ENCODE measurements around the gene XPNPEP3. TPM values are rescaled to one million over a fixed set of nuclear protein-coding genes. Genes with fewer than 3 reads are reported as not detected.

Gene XPNPEP3
- total RNA-seq (21.2 TPM in 2 replicates), polyA plus RNA-seq (12.3 and 14.6 TPM in 2 replicates), polyA minus RNA-seq (33.6 and 44.3 TPM in 2 replicates), Bru-seq, nascent RNA (percentile 68 among the genes with signal in this experiment), BruChase-seq, experiment 1, labeled RNA remaining after a 6-hour chase (percentile 77 among the genes with signal in this experiment), BruChase-seq, experiment 2, labeled RNA remaining after a 2-hour chase (percentile 62 among the genes with signal in this experiment)
- polyA plus RNA-seq (2011; cell fraction: cytosol; rRNA removed): 7.4 and 9.0 TPM in 2 replicates
- polyA plus RNA-seq (2011; cell fraction: nucleus; rRNA removed): 16.6 and 20.9 TPM in 2 replicates
- 3.9 and 5.1 TPM in 2 replicates for polyA plus RNA-seq (2012)
- 6.2 TPM for polyA minus RNA-seq (2011; cell fraction: cytosol; rRNA and poly(A)+ RNA removed)
- polyA minus RNA-seq (2011; cell fraction: nucleus; rRNA and poly(A)+ RNA removed): 19.3 and 26.4 TPM in 2 replicates
- long read RNA-seq, full-length matches to known transcripts: 8 of 19 reads
- long read RNA-seq, partial matches to known transcripts: 1 of 19 reads
- long read RNA-seq, other reads (novel, unspliced or antisense): 10 of 19 reads

DNA sequence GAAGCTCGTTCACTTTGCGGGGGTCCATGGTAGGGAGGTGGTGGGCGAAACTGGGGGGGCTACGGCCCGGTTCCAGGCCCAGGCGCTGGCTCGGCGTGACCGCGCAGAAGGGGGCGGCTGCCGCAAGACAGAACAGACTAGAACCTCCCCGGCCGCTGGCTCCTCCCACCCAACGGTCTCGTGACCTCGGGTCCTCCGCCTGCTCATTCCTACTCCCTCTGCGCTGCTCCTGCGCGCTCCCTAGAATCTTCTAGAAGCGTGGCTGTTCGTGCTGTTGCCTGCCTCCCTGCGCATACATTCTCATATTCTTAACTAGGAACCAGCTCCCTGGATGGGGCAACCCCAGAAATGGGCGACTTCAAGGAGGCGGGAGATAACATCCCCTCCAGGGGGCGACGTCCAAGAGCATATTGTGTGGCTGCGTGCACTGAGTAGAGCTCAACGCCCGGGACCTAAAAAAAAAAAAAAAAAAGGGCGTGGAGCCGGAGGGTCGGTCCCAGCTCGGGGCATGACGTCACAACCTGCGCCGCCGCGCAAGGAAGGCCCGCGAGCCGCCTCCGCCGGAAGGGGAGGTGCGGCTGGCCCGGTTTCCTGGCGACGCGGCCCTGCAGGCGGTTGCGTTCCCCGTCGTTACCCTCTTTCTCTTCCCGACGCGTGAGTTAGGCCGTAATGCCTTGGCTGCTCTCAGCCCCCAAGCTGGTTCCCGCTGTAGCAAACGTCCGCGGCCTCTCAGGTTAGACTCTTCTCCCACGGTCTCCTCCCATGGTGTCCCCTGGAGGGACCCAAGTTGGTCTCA is at the start of gene XPNPEP3, which contains the start of gene ST13:
XPNPEP3 (plus strand) TSS at position 636 of the 796 bp plus-strand sequence; CDS start at position 670, 34 bp downstream.
ST13 (minus strand) TSS at position 127 of the 796 bp plus-strand sequence; CDS start at position 28, 99 bp downstream.
- ChIA-PET CTCF (interaction anchor here (0.5 to 1.5 kb wide), 6 partner anchors 13 to 297 kb away, joined by 3 to 7 read pairs (median 3); partner anchors contain the start of gene SLC25A17), POLR2A (interaction anchor here (0.7 to 0.8 kb wide), 3 partner anchors 11 to 115 kb away, joined by 3 to 11 read pairs (median 4); no protein-coding TSS in a partner anchor)
- no peaks in the 10 kb centered on the region for H3K9me1 ChIP-seq (replicated peaks; ENCODE audit: control insufficient read depth, extremely low read depth, insufficient read depth, low read length)
- H3K9me3 ChIP-seq (replicated peaks; ENCODE audit: control insufficient read depth, insufficient read depth, low read length): no peaks in the 10 kb centered on the region
- intact Hi-C loops (cut with micrococcal nuclease) (loop anchor here (1.0 to 2.0 kb wide), 3 partner anchors 38 to 95 kb away; partner anchors contain the start of genes RBX1 and SLC25A17), dilution Hi-C loops (cut with MboI; ENCODE audit: extremely low pct_ligation_motif_present, low sequenced_read_pairs) (no loop called here)
- peaks cover 67% of the 10 kb centered on the region for H3K79me2 ChIP-seq (ENCODE audit: control insufficient read depth, insufficient read depth, low read length)
- FAIRE-seq (peak; percentile 92), DNase-seq (ENCODE audit: low read depth, low spot score) (peak; percentile 95)
- peak within 1 kb of the TSS; percentile 86 for H3K9ac ChIP-seq (replicated peaks; ENCODE audit: extremely low read depth, insufficient read depth, low read length)
- no TSS peak for BruUV-seq (replicated peaks)
- no peak for TF ChIP-seq JUN (IDR thresholded peaks at IDR 0.05; ENCODE audit: borderline replicate concordance, insufficient read depth, insufficient read length, low read depth)
- peak in 1 of 2 donors; percentile 27 for TF ChIP-seq CTCF (IDR thresholded peaks at IDR 0.05; ENCODE audit: extremely low read depth in 1 of 2, insufficient read depth in 1 of 2, low read depth in 1 of 2, low read length in 2 of 2)
- peak; percentile 91 for TF ChIP-seq POLR2AphosphoS5 (IDR thresholded peaks at IDR 0.05; ENCODE audit: insufficient read depth, low read depth, low read length)
- no peak for TF ChIP-seq MYC (IDR thresholded peaks at IDR 0.05; ENCODE audit: low read depth, low read length)
- no peak for TF ChIP-seq FOS (IDR thresholded peaks at IDR 0.05; ENCODE audit: borderline replicate concordance, insufficient read depth, low read length)
- no peak for TF ChIP-seq GATA2 (IDR thresholded peaks at IDR 0.05; ENCODE audit: insufficient read depth, insufficient read length, low read depth, low read length)
- no peak for TF ChIP-seq EZH2 (IDR thresholded peaks at IDR 0.05; ENCODE audit: borderline replicate concordance, low read depth, low read length, severe bottlenecking)
- TF ChIP-seq POLR2A (IDR thresholded peaks at IDR 0.05; ENCODE audit: low read depth, low read length): peak; percentile 76
- TF ChIP-seq, protein P1, sequence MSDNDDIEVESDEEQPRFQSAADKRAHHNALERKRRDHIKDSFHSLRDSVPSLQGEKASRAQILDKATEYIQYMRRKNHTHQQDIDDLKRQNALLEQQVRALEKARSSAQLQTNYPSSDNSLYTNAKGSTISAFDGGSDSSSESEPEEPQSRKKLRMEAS (IDR thresholded peaks at IDR 0.05; ENCODE audit: insufficient read depth, insufficient read length): peak; percentile 51
- H3K4me2 ChIP-seq (ENCODE audit: insufficient read depth, low read length): peak within 1 kb of the TSS; percentile 97
- H3K4me1 ChIP-seq (ENCODE audit: control insufficient read depth, extremely low read depth, insufficient read depth, low read length): peaks cover 27% of the 10 kb centered on the region
- H3K4me3 ChIP-seq (replicated peaks in 1 of 3; ENCODE audit: insufficient read depth in 1 of 3, low read depth in 1 of 3, low read length in 3 of 3): peak within 1 kb of the TSS; percentile 80 to 99 (median 94)
- H3K27ac ChIP-seq (ENCODE audit: insufficient read depth, low read depth, low read length): peak within 1 kb of the TSS; percentile 93
- H3K27me3 ChIP-seq (ENCODE audit: control insufficient read depth in 2 of 2, insufficient read depth in 2 of 2, low read length in 2 of 2): no peaks in the 10 kb centered on the region
- H4K20me1 ChIP-seq (replicated peaks; ENCODE audit: control insufficient read depth, extremely low read depth, insufficient read depth, low read length): peaks cover 4% of the 10 kb centered on the region
- H3K36me3 ChIP-seq (ENCODE audit: control insufficient read depth in 2 of 2, extremely low read depth in 1 of 2, insufficient read depth in 2 of 2, low read length in 2 of 2): no peaks in the 10 kb centered on the region
- peak within 1 kb of the TSS; percentile 60 for H2AFZ ChIP-seq (ENCODE audit: low read depth, low read length)
